ENCODE data around the gene TNC.

DNA sequence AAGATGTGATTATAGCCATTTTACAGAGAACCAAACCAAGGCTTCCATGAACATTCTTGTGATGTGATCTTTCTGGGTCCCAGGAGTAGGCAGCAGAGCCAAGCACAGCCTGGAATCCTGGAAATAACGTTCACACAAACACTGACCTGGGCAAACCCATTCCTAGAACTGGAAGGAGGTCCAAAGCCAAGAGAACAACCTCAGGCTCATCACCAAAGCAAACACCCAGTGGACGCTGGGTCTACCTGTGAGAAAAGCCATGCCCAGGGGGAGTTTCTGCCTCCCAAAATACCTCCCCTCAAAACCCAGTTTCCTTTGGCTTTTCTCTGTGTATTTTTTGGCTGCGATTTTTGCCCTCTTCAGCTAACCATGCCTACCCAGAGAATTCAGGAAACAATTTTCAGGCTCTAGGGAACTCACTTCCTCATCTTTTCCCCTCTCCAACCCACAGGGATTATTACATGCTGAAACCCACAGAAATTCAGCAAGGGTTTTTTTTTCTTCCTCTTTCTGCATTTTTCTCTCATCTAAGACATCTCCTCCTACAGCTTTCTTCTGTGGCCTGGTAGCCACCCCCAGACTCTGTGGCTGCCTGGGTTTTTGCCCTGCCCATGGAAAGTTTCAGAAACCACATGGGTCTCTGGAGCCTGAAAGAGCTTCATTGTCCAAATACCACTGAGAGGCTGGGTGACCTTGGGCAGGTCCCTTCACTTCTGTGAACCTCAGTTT lies 75.0 kb downstream of the TNC start:
- no peak for TF ChIP-seq POLR2A (IDR thresholded peaks at IDR 0.05)
- no peak for TF ChIP-seq CTCF (IDR thresholded peaks at IDR 0.05)
- peak in 1 of 2 donors; percentile 55 for TF ChIP-seq EP300 (IDR thresholded peaks at IDR 0.05)
